Kasumi-1 (cell line): ENCODE results near the gene FAM110A.
"Not testable (repeated sequence)": the region's sequence is repeated elsewhere in the genome, so short reads cannot be mapped to it uniquely, and the experiment has no call there.

Source experiments
- DNase-seq, 2 experiments: peaks; one replicate each; lab custom pipeline; 2025; lab: John Stamatoyannopoulos, UW

FAM110A gene

DNA sequence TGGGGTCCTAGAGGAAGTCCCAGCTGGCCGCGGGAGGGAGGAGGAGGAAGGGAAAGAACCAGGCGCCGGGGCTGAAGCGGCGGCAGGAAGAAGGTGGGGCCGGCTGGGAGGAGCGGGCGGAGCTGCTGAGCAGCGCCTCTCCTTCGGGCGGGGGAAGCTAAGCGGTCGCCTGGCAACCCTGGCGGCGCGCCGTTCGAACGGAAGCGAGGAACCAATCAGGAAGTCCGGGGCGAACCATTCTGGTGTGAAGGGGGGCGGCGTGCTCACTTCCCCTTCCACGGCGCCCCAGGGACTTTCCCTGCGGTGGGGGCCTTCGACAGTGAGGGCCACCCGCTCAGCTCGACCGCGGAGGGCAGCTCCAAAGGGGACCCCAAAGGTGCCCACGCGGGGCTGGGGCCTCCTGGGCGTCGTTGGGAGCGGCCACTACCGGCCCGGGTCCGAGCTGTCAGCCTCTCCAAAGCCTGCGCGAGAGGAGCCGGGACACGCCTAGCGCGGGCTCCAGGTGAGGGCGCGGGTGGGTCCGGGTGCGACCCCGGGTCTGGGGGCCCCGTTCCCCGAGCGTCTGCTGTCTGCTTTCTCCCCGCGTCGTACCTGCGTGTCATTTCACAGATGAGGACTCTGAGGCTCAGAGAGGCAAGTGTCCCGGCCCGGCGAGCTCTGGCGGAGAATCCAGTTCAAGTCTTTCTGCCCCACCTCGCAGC is at the start of gene FAM110A:
TSS of gene FAM110A (plus strand) at position 266 of the 701 bp plus-strand sequence. CDS start 11,090 bp downstream, outside the sequence.
- DNase-seq = peak; percentile 94

DNA sequence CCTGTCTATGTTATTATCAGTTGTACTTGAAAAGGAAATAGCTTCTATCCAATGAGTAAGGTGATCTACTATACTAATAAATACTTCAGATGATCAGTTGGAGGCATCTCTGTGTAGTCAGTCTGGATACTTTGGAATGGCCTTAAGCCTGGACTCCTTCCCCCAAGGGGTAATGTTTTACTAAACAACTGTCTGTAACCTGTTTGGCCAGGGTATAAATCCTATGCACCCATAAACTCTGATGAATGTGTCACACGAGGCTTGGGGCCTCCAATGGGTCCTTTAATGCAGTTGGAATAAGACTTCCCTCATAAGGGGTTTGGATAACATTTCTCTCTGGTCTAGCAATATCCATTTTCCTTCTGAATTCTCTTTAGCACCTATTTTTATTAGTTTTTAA is 45.7 kb upstream of the FAM110A start:
- DNase-seq = no peak

- no peak for DNase-seq
Measured at GRCh38 chr20:791056-791455, 42.5 kb upstream of the FAM110A start.

GRCh38 chr20:792248-792647 is 41.3 kb upstream of the FAM110A start:
- no peak for DNase-seq

DNA sequence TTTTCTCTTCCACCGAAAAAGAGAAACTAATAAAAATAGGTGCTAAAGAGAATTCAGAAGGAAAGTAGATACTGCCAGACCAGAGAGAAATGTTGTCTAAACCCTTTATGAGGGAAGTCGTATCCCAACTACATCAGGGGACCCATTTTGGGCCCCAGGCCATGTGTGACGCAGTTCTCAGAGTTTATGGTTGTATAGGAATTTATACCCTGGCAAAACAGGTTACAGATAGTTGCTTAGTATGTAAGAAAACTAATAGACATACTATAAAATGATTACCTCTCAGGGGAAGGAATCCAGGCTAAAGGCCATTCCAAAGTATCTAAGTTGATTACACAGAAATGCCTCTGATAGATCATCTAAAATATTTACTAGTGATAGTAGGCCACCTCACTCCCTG is 36.6 kb upstream of the FAM110A start:
- DNase-seq = no peak

DNA sequence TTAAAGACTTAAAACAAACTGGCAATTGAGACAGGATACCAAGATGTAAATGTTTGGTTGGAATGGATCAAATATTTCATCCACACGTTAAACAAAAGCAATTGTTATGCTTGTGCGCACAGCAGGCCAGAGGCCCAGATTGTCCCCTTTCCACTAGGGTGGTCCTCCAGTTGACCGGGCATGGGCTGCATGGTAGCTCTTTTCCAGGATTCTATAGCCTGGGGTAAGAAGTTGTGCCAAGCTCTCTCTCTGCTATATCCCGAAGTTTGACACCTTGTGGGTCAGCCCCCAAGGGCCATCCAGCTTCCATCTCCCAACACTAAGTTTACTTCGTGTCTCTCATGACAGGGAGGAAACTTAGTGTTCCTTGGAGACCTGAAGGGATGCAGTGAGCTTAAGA is 34.8 kb upstream of the FAM110A start:
- DNase-seq = not testable (repeated sequence)

- DNase-seq = not testable (repeated sequence)
Measured at GRCh38 chr20:800026-800425, 33.5 kb upstream of the FAM110A start.

- no peak for DNase-seq
Measured at GRCh38 chr20:801678-802077, 31.8 kb upstream of the FAM110A start.

DNA sequence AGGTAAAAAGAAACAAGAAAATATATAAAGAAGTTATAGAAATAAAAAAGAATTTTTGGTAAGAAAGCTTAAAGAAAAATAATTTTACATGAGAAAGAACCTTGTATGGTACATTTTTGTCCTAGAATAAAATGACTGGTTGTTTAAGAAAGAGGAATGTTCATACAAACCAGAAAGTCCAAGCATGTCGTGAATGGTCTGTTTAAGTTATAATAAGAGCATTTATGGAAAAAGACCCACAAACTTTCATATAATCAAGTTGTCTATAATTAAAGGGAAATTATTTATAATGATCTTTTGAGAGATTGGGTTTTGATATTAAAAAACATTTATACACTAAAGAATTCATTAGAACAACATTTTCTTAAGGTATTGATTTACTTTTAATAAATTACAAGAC is 27.8 kb upstream of the FAM110A start:
- DNase-seq = peak; percentile 2 to 17

GRCh38 chr20:811776-812434 is 21.6 kb upstream of the FAM110A start:
- DNase-seq = not testable (repeated sequence)

GRCh38 chr20:812435-812814 is 21.1 kb upstream of the FAM110A start:
- DNase-seq = not testable (repeated sequence)

DNA sequence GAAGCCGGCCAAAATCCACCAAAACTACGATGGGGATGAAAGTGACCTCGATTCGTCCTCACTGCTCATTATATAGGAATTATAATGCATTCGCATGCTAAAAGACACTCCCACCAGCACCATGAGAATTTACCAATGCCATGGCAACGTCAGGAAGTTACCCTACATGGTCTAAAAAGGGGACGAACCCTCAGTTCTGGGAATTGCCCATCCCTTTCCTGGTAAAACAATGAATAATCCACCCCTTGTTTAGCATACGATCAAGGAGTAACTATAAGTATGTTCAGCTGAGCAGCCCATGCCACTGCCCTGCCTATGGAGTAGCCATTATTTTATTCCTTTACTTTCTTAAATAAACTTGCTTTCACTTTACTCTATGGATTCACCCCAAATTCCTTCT is 20.1 kb upstream of the FAM110A start:
- no peak for DNase-seq

- DNase-seq = no peak
Measured at GRCh38 chr20:815226-815625, 18.3 kb upstream of the FAM110A start.

DNA sequence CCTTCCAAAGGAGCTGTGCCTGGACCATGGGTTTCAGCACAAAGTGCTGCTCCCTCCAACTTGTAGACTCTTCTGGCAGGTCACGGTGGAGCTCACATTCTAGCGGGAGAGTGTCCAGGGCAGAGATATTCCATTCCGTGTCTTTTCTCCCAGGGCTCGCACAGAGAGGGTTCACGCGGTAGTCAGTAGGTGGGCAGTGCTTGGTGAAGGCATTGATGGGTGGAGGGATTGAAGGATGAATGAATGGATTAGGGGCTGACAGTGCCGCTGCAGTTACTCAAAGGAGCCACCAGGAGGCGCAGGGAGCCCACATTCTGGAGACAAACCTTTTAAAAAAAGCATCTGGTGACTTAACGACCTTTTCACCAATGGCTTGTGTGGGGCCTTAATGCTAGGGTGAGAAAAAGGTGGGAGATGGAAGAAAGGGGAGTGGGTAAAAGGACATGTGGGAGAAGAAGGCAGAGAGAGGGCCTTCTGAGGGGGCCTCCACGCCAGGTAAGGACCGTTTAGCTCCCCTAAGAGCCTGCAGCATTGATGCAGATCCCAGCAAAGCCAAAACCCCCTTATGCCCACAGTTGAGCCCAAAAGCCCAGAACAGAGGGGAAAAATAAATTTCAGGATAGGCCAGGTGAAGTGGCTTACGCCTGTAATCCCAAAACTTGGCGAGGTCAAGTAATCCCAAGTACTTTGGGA is 17.5 kb upstream of the FAM110A start:
- peak; percentile 70 to 83 for DNase-seq

DNA sequence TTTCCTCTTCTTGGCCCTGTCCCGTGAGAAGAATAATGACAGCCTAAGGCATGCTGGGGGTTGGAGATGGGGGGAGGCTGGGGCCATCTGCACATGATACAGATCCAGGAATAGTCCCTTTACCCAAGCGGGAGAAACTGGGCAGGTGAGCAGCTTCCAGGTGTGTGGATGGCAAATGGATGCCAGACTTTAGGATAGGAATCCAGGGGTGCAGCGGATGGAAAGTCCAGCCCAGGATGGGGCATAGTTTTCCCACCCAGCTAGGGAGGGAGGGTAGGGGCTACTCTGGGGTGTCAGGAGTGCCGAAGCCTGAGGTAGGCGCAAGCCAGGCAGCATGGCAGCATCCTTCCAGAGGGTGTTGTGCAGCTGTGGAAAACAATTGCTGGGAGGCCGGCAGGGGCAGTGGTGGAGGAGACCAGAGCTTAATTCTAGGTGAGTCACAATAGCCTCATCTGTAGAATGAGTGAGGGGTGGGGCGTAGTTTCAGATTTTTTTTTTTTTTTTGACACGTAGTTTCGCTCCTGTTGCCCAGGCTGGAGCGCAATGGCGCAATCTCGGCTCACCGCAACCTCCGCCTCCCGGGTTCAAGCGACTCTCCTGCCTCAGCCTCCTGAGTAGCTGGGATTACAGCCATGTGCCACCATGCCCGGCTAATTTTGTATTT is 15.4 kb upstream of the FAM110A start:
- DNase-seq = no peak

- no peak for DNase-seq
Measured at GRCh38 chr20:819680-820322, 13.7 kb upstream of the FAM110A start.

GRCh38 chr20:820323-820953 is 13.1 kb upstream of the FAM110A start:
- no peak for DNase-seq

- DNase-seq = no peak
Measured at GRCh38 chr20:821046-821730, 12.3 kb upstream of the FAM110A start.

- no peak for DNase-seq
Measured at GRCh38 chr20:821731-822065, 11.8 kb upstream of the FAM110A start.

- DNase-seq = no peak
Measured at GRCh38 chr20:822651-823573, 10.6 kb upstream of the FAM110A start.
